Mononuclear cell (primary cell): ENCODE measurements around the gene TSN. TPM values are rescaled to one million over a fixed set of nuclear protein-coding genes. Genes with fewer than 3 reads are reported as not detected.
"Not testable (repeated sequence)": the region's sequence is repeated elsewhere in the genome, so short reads cannot be mapped to it uniquely, and the experiment has no call there.

Experiments
- H3K27me3 ChIP-seq: 2 replicates; pipeline ENCODE4 v1.6.0; 2011; ENCODE audit warnings: low read length, control low read depth; ENCODE audit not compliant: insufficient read depth
- H3K4me1 ChIP-seq: 2 replicates; pipeline ENCODE4 v1.5.1; 2011; ENCODE audit warnings: mild to moderate bottlenecking, low read length, control low read depth; ENCODE audit not compliant: insufficient read depth
- H3K4me3 ChIP-seq: 2 replicates; pipeline ENCODE4 v1.5.1; 2011; ENCODE audit warnings: mild to moderate bottlenecking, low read length, moderate library complexity
- H3K9me3 ChIP-seq: 2 replicates; pipeline ENCODE4 v1.5.1; 2011; ENCODE audit warnings: low read depth, mild to moderate bottlenecking, control low read depth, low read length
- total RNA-seq: library from RNA; depleted of rRNA; stranded (reverse); fragments of >200 nt; gene quantifications from one replicate; pipeline ENCODE4 v1.2.3, GENCODE V29; 2012

The TSN gene
- total RNA-seq, 1 donor = 58.1 TPM

GRCh38 chr2:121734544-121734943, 20.9 kb upstream of the TSN start:
- peaks cover 28% of the 10 kb centered on the region for H3K4me1 ChIP-seq
- H3K27me3 ChIP-seq, H3K9me3 ChIP-seq, H3K4me3 ChIP-seq: not testable (repeated sequence)

- no peaks in the 10 kb centered on the region for H3K9me3 ChIP-seq
- H3K4me3 ChIP-seq = peak overlapping the region; percentile 93
- no peaks in the 10 kb centered on the region for H3K27me3 ChIP-seq
- H3K4me1 ChIP-seq = peaks cover 28% of the 10 kb centered on the region
These were observed 19.9 kb upstream of the TSN start for GRCh38 chr2:121735518-121736074.

GRCh38 chr2:121736140-121736461, 19.4 kb upstream of the TSN start:
- Histone ChIP-seq H3K4me1 (peaks cover 28% of the 10 kb centered on the region), H3K27me3 (no peaks in the 10 kb centered on the region), H3K9me3 (no peaks in the 10 kb centered on the region), H3K4me3 (peak overlapping the region; percentile 93)

GRCh38 chr2:121736462-121737336, 18.8 kb upstream of the TSN start, which contains the start of gene NIFK:
Gene NIFK (minus strand): TSS chr2:121736875. CDS start chr2:121736850, 25 bp downstream.
- H3K4me1 ChIP-seq = peaks cover 28% of the 10 kb centered on the region
- no peaks in the 10 kb centered on the region for H3K9me3 ChIP-seq
- peak within 1 kb of the TSS; percentile 93 for H3K4me3 ChIP-seq
- H3K27me3 ChIP-seq = no peaks in the 10 kb centered on the region

GRCh38 chr2:121740973-121741372, 14.5 kb upstream of the TSN start:
- Histone ChIP-seq H3K4me3 (no peak overlapping the region), H3K4me1 (peaks cover 21% of the 10 kb centered on the region)

GRCh38 chr2:121741450-121741849, 14.0 kb upstream of the TSN start:
- Histone ChIP-seq H3K27me3 (no peaks in the 10 kb centered on the region), H3K9me3 (no peaks in the 10 kb centered on the region), H3K4me3 (no peak overlapping the region), H3K4me1 (peaks cover 18% of the 10 kb centered on the region)

More at GRCh38 chr2:121740973-121741372, 14.5 kb upstream of the TSN start:
- no peaks in the 10 kb centered on the region for H3K9me3 ChIP-seq
- H3K27me3 ChIP-seq = no peaks in the 10 kb centered on the region

- Histone ChIP-seq H3K9me3 (no peaks in the 10 kb centered on the region), H3K27me3 (no peaks in the 10 kb centered on the region)
These were observed 9.3 kb upstream of the TSN start for GRCh38 chr2:121746071-121746578.

GRCh38 chr2:121748202-121748601, 7.2 kb upstream of the TSN start:
- Histone ChIP-seq H3K9me3 (no peaks in the 10 kb centered on the region), H3K4me3 (no peak overlapping the region), H3K27me3 (no peaks in the 10 kb centered on the region), H3K4me1 (no peaks in the 10 kb centered on the region)

More at GRCh38 chr2:121746071-121746578, 9.3 kb upstream of the TSN start:
- Histone ChIP-seq H3K4me3 (no peak overlapping the region), H3K4me1 (no peaks in the 10 kb centered on the region)

- H3K9me3 ChIP-seq = no peaks in the 10 kb centered on the region
- H3K4me1 ChIP-seq = peaks cover 28% of the 10 kb centered on the region
- H3K27me3 ChIP-seq = no peaks in the 10 kb centered on the region
- peak overlapping the region; percentile 89 for H3K4me3 ChIP-seq
These were observed 607 bp upstream of the TSN start for GRCh38 chr2:121754851-121755236.

GRCh38 chr2:121764681-121765228, 9.3 kb downstream of the TSN start:
- Histone ChIP-seq H3K27me3 (no peaks in the 10 kb centered on the region), H3K9me3 (no peaks in the 10 kb centered on the region)

GRCh38 chr2:121766624-121767023, 11.2 kb downstream of the TSN start:
- no peak overlapping the region for H3K4me3 ChIP-seq
- H3K9me3 ChIP-seq = no peaks in the 10 kb centered on the region
- H3K27me3 ChIP-seq = no peaks in the 10 kb centered on the region
- H3K4me1 ChIP-seq = no peaks in the 10 kb centered on the region

More at GRCh38 chr2:121764681-121765228, 9.3 kb downstream of the TSN start:
- no peak overlapping the region for H3K4me3 ChIP-seq
- H3K4me1 ChIP-seq = no peaks in the 10 kb centered on the region

GRCh38 chr2:121768143-121768755, 12.8 kb downstream of the TSN start:
- Histone ChIP-seq H3K4me1 (no peaks in the 10 kb centered on the region), H3K27me3 (no peaks in the 10 kb centered on the region), H3K9me3 (no peaks in the 10 kb centered on the region), H3K4me3 (no peak overlapping the region)

GRCh38 chr2:121771976-121772742, 16.7 kb downstream of the TSN start:
- H3K9me3 ChIP-seq = no peaks in the 10 kb centered on the region
- no peaks in the 10 kb centered on the region for H3K4me1 ChIP-seq
- no peak overlapping the region for H3K4me3 ChIP-seq
- H3K27me3 ChIP-seq = no peaks in the 10 kb centered on the region

GRCh38 chr2:121774235-121774634, 18.8 kb downstream of the TSN start:
- Histone ChIP-seq H3K9me3 (no peaks in the 10 kb centered on the region), H3K4me3 (no peak overlapping the region), H3K4me1 (no peaks in the 10 kb centered on the region), H3K27me3 (no peaks in the 10 kb centered on the region)
